ENCODE data around the gene TRIM75. TPM values are rescaled to one million over a fixed set of nuclear protein-coding genes. Genes with fewer than 3 reads are reported as not detected.
"Not testable (repeated sequence)": the region's sequence is repeated elsewhere in the genome, so short reads cannot be mapped to it uniquely, and the experiment has no call there.

The TRIM75 gene
- total RNA-seq, 2 experiments from 2014 or later, result not detected

DNA sequence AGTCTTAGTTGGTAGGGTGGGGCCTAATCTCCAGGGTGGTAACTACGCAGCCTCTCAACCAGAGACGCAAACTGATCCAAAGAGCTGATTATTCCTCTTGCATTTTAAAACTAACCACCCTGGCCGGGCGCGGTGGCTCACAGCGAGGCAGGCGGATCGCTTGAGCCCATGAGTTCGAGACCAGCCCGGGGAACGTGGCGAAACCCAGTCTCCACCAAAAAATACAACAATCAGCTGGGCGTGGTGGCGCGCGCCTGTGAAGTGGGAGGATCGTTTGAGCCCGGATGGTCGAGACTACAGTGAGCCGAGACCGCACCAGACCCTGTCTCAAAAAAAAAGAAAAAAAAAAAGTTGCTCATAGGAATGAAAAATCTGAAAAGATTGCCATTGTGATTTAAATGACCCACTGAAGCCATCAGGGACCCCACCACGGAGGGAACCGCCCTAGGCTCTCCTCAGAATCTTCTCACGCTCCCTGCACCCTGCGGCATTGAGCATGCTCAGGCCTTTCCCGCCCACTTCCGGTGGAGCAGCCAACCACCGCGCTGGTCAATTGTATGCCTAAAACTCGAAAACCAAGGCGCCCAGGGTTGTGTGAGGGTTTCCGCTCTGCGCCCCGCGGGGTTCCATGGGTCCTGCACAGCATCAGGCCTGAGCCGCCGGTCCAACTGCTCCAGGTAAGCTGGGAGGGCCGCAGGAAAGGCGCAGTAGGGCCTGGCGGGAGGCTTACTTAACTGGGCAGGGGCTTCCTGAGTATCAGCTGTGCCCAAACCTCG lies 22.0 kb upstream of the TRIM75 start, which contains the start of gene TRIM60:
Gene TRIM60, plus strand, starts transcription at position 564 of the 776 bp plus-strand sequence. CDS start 8,074 bp downstream, outside the sequence.
- intact Hi-C loops (cut with micrococcal nuclease), result no loop called here
- Mint-ChIP-seq H3K27ac (no peak within 1 kb of the TSS), H3K27me3 (ENCODE audit: low read depth) (no peaks in the 10 kb centered on the region), H3K4me1 (ENCODE audit: low read depth) (no peaks in the 10 kb centered on the region), H3K9me3 (no peaks in the 10 kb centered on the region), H3K4me3 (no peak within 1 kb of the TSS), H3K36me3 (ENCODE audit: low read depth) (no peaks in the 10 kb centered on the region)
- CTCF ChIA-PET, result no interaction called here
- DNase-seq, result no peak

DNA sequence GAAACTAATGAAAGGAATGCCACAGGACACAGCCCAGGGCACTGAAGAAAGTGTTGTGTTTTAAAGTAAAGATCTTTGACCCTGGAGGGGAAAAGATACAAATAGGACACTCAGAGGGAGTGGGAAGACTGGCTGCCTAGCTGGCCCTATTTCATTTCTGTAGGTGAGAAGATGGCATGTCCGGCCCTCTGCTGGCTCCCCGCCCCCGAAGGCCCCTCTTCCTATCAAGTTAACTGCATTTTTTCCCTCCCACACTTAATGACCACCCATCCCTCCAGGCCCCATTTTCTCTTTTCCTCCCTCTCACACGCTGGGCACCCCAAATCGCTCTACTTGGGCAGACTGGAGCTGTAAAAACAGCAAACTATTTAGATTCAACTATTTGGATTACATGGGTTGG lies 5.5 kb upstream of the TRIM75 start:
- Mint-ChIP-seq H3K4me3 (no peak overlapping the region), H3K4me1 (ENCODE audit: low read depth) (no peaks in the 10 kb centered on the region), H3K27me3 (ENCODE audit: low read depth) (no peaks in the 10 kb centered on the region), H3K9me3 (no peaks in the 10 kb centered on the region), H3K36me3 (ENCODE audit: low read depth) (no peaks in the 10 kb centered on the region), H3K27ac (no peak overlapping the region)
- no peak for DNase-seq
- intact Hi-C loops (cut with micrococcal nuclease), result no loop called here
- CTCF ChIA-PET, result no interaction called here

DNA sequence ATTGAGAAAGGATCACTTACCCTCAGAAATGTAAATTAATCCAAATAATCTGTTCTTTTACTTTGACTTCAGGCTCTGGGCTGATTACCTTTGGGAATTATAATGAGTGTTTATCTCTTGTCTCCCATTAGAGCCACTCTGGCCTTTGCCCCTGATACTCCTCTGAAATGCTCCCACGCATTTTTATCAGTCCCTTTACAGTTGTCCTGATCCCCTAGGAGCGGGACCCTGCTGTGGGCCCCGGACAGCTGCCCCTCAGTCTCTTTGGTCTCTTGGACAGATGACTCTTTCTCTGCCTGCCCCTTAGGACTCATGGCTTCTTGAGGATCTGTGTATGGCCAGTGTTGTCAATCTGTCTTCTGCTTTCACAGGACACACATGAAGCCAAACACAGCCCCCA lies 1.0 kb upstream of the TRIM75 start:
- Mint-ChIP-seq H3K27ac (no peak overlapping the region), H3K4me3 (no peak overlapping the region), H3K36me3 (ENCODE audit: low read depth) (no peaks in the 10 kb centered on the region), H3K27me3 (ENCODE audit: low read depth) (no peaks in the 10 kb centered on the region), H3K9me3 (no peaks in the 10 kb centered on the region), H3K4me1 (ENCODE audit: low read depth) (no peaks in the 10 kb centered on the region)
- DNase-seq, result no peak
- CTCF ChIA-PET, result interaction anchor here (0.6 kb wide), 1 partner anchor 221 kb away, joined by 3 read pairs; no protein-coding TSS in a partner anchor
- intact Hi-C loops (cut with micrococcal nuclease), result no loop called here

DNA sequence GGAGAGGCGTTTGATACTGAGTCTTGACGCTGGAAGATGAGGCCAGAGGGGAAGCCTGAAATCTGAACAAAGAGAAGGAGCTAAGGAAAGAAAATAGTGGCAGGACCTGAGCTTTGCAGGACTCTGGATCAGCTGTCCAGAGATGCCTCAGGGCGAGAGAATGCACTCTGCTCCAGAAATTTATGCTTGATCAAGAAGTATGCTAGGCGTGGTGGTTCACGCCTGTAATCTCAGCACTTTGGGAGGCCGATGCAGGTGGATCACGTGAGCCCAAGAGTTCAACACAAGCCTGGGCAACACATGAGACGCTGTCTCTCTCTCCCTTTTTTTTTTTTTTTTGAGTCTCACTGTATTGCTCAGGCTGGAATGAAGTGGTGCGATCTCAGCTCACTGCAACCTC lies 1.9 kb downstream of the TRIM75 start:
- CTCF ChIA-PET, result no interaction called here

DNA sequence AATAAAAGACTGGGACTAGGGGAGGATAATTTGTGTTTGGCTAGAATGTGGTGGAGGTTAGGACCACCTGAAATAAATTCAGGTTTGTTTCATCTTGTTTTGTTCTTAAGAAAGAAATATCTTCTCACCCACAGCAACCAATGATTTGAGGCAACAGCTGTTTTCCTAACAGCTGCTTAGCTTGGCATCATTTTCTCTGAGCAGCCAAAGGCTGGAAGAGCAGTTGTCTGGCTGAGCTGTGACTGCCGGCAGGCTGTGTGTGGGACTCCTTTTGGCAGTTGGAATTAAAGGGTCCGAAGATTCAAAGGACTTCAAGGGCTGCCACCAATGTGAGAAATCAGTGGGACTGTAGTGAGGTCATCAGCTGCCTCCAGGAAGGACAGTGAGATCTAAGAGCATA lies 5.0 kb downstream of the TRIM75 start:
- Mint-ChIP-seq H3K4me1 (ENCODE audit: low read depth) (no peaks in the 10 kb centered on the region), H3K9me3 (no peaks in the 10 kb centered on the region), H3K4me3 (no peak overlapping the region), H3K27me3 (ENCODE audit: low read depth) (no peaks in the 10 kb centered on the region), H3K27ac (no peak overlapping the region), H3K36me3 (ENCODE audit: low read depth) (no peaks in the 10 kb centered on the region)
- intact Hi-C loops (cut with micrococcal nuclease), result no loop called here
- CTCF ChIA-PET, result interaction anchor here (0.6 kb wide), 1 partner anchor 1467 kb away, joined by 4 read pairs; no protein-coding TSS in a partner anchor
- no peak for DNase-seq

More for the DNA sequence above, 1.9 kb downstream of the TRIM75 start:
- Mint-ChIP-seq H3K9me3 (no peaks in the 10 kb centered on the region), H3K27ac (no peak overlapping the region), H3K36me3 (ENCODE audit: low read depth) (no peaks in the 10 kb centered on the region), H3K4me1 (ENCODE audit: low read depth) (no peaks in the 10 kb centered on the region), H3K27me3 (ENCODE audit: low read depth) (no peaks in the 10 kb centered on the region), H3K4me3 (no peak overlapping the region)
- intact Hi-C loops (cut with micrococcal nuclease), result no loop called here
- no peak for DNase-seq

DNA sequence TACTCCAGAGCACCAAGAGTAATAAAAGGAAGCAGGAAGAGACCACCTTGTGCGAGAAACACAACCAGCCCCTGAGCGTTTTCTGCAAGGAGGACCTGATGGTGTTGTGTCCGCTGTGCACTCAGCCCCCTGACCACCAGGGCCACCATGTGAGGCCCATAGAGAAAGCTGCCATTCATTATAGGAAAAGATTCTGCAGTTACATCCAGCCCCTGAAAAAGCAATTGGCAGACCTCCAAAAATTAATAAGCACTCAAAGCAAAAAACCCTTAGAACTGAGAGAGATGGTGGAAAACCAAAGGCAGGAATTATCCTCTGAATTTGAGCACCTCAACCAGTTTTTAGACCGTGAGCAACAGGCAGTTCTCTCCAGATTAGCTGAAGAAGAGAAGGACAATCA lies 5.7 kb downstream of the TRIM75 start:
- intact Hi-C loops (cut with micrococcal nuclease), result no loop called here
- no peaks in the 10 kb centered on the region for H3K4me1 Mint-ChIP-seq (ENCODE audit: low read depth)
- CTCF ChIA-PET, result interaction anchor here (0.6 to 1.6 kb wide), 2 partner anchors 291 to 1467 kb away, joined by 4 to 7 read pairs; no protein-coding TSS in a partner anchor
- H3K4me3 Mint-ChIP-seq, result no peak overlapping the region
- no peak overlapping the region for H3K27ac Mint-ChIP-seq
- H3K9me3 Mint-ChIP-seq, result no peaks in the 10 kb centered on the region
- H3K36me3 Mint-ChIP-seq (ENCODE audit: low read depth), result no peaks in the 10 kb centered on the region
- DNase-seq, result no peak
- H3K27me3 Mint-ChIP-seq (ENCODE audit: low read depth), result no peaks in the 10 kb centered on the region

DNA sequence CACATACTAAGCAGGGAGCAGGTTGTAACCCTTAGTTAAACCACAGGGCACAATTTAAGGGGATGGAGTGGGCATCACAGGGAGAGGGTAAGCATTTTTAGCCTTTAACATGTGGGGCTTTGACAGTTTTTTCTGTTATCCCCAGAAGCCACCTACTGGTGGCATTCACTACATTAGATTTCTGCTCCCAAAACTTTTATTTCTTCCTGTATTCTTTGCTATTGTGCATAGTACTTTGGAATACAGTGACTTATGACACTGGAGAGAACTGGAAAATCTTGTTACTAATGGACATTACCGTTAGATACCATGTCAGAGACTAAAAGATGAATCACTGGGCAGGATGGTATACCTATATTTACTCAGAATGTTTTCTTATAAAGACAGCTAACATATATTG lies 7.3 kb downstream of the TRIM75 start:
- H3K4me1 Mint-ChIP-seq (ENCODE audit: low read depth), result no peaks in the 10 kb centered on the region
- no peak for DNase-seq
- H3K9me3 Mint-ChIP-seq, result no peaks in the 10 kb centered on the region
- intact Hi-C loops (cut with micrococcal nuclease), result no loop called here
- H3K36me3 Mint-ChIP-seq (ENCODE audit: low read depth), result no peaks in the 10 kb centered on the region
- no peak overlapping the region for H3K27ac Mint-ChIP-seq
- no peak overlapping the region for H3K4me3 Mint-ChIP-seq
- no peaks in the 10 kb centered on the region for H3K27me3 Mint-ChIP-seq (ENCODE audit: low read depth)
- CTCF ChIA-PET, result no interaction called here

DNA sequence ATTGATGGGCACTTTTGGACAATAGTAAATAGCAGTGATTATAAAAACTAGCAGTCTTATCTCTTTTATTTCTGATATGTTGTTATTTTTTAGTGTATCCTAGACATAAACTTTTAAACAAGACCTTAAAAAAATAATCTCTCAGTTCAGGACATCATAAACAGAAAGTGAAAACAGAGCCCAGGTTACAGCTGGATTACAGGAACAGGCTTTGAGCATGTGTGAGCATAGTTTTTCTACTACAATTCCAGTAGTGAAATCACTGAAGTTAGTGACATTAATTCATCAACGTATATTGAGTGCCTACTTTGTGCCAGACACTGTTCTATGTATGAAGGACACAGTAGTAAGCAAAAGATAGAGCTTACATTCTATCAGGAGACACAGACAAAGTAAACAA lies 16.9 kb downstream of the TRIM75 start:
- H3K4me1 Mint-ChIP-seq (ENCODE audit: low read depth), result no peaks in the 10 kb centered on the region
- CTCF ChIA-PET, result no interaction called here

DNA sequence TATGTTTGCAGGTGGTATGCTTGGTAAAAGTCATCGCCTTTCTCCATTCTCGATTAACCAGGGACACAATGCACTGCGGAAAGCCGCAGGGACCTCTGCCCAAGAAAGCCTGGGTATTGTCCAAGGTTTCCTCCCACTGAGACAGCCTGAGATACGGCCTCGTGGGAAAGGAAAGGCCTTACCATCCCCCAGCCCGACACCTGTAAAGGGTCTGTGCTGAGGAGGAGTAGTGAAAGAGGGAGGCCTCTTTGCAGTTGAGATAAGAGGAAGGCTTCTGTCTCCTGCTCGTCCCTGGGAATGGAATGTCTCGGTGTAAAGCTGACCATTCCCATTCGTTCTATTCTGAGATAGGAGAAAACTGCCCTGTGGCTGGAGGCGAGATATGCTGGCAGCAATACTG lies 19.7 kb downstream of the TRIM75 start:
- DNase-seq; H3K4me1 Mint-ChIP-seq (ENCODE audit: low read depth); H3K27me3 Mint-ChIP-seq (ENCODE audit: low read depth); H3K27ac Mint-ChIP-seq; H3K4me3 Mint-ChIP-seq; intact Hi-C loops (cut with micrococcal nuclease); H3K9me3 Mint-ChIP-seq; CTCF ChIA-PET: not testable (repeated sequence)
- H3K36me3 Mint-ChIP-seq (ENCODE audit: low read depth), result peaks cover 12% of the 10 kb centered on the region

More for the DNA sequence above, 16.9 kb downstream of the TRIM75 start:
- DNase-seq, result no peak
- Mint-ChIP-seq H3K27ac (no peak overlapping the region), H3K9me3 (no peaks in the 10 kb centered on the region), H3K36me3 (ENCODE audit: low read depth) (peaks cover 4% of the 10 kb centered on the region), H3K4me3 (no peak overlapping the region), H3K27me3 (ENCODE audit: low read depth) (no peaks in the 10 kb centered on the region)
- intact Hi-C loops (cut with micrococcal nuclease), result no loop called here

DNA sequence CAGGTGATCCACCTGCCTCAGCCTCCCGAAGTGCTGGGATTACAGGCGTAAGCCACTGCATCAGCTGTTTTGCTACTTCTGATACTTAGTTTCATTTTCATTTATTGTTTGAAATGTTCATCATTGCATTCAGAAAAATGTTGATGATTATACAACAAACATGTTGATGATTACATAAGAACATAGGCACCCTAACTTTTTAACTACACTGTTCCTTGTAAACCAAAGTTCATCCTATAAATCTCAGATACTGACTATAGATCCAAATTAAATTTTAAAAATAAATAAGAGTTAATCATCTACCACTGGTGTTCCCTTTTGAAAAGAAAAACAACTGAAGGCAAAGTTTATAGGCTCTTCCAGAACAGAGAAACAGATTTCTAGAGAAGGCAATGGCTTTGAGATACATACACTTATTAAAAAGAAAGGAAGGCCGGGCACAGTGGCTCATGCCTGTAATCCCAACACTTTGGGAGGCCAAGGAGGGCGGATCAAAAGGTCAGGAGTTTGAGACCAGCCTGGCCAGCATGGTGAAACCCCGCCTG lies 23.4 kb downstream of the TRIM75 start:
- no peak overlapping the region for H3K27ac Mint-ChIP-seq
- intact Hi-C loops (cut with micrococcal nuclease), result no loop called here
- CTCF ChIA-PET, result no interaction called here
- peaks cover 19% of the 10 kb centered on the region for H3K36me3 Mint-ChIP-seq (ENCODE audit: low read depth)
- DNase-seq, result no peak
- H3K4me3 Mint-ChIP-seq, result no peak overlapping the region
- no peaks in the 10 kb centered on the region for H3K9me3 Mint-ChIP-seq
- no peaks in the 10 kb centered on the region for H3K27me3 Mint-ChIP-seq (ENCODE audit: low read depth)
- H3K4me1 Mint-ChIP-seq (ENCODE audit: low read depth), result no peaks in the 10 kb centered on the region

DNA sequence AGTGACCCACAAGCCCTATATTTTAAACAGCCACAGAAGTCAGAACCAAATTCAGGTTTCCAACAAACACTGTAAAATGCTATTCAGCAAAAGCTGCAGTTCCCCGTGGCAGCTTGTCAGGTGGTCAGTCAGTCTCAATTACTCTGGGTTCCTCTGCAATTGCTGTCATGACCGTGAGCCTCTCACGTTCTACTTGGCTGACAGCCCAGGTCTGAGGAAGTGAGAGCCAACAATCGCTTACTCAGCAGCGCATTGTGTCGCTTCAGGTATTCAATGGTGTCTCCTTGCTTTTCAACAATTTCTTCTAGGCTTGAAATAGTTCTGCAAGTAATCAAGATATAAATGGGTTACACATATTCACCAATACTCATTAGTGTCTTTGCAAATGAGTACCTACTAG lies 25.8 kb downstream of the TRIM75 start:
- intact Hi-C loops (cut with micrococcal nuclease), result no loop called here
- Mint-ChIP-seq H3K4me3 (no peak overlapping the region), H3K36me3 (ENCODE audit: low read depth) (peaks cover 19% of the 10 kb centered on the region), H3K9me3 (no peaks in the 10 kb centered on the region), H3K27ac (no peak overlapping the region), H3K27me3 (ENCODE audit: low read depth) (no peaks in the 10 kb centered on the region), H3K4me1 (ENCODE audit: low read depth) (no peaks in the 10 kb centered on the region)
- DNase-seq, result no peak
- CTCF ChIA-PET, result no interaction called here

DNA sequence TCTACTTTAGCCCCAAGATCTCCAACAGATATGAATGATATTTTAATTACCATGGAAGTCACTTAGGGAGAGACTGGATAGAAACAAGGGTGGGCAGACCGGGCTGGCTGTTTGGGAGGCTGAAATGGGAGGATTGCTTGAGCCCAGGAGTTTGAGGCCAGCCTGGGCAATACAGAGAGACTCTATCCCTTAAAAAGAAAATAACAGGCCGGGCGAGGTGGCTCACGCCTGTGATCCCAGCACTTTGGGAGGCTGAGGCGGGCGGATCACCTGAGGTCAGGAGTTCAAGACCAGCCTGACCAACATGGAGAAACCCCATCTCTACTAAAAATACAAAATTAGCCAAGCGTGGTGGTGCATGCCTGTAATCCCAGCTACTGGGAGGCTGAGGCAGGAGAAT lies 31.1 kb downstream of the TRIM75 start:
- H3K4me1 Mint-ChIP-seq (ENCODE audit: low read depth); CTCF ChIA-PET; DNase-seq; H3K4me3 Mint-ChIP-seq; H3K27ac Mint-ChIP-seq; intact Hi-C loops (cut with micrococcal nuclease); H3K27me3 Mint-ChIP-seq (ENCODE audit: low read depth); H3K9me3 Mint-ChIP-seq: not testable (repeated sequence)
- peaks cover 22% of the 10 kb centered on the region for H3K36me3 Mint-ChIP-seq (ENCODE audit: low read depth)

DNA sequence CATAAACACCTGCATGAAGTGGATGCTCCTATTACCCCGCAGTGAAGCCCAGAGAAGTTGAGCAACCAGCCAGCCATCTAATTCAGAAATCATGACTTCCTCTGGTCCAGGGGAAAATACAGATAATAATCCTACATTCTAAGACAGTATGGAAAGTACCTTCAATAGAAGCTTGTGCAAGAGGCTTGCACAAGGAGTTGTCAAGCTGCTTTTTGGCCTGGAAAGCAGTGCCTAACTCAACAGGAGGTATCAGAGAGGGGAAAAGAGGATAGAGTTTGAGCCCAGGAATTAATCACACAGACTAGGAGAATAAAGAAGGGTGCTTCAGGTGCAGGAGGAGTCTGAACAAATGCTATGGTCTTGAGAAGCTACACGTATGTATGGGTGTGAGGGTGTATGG lies 32.3 kb downstream of the TRIM75 start:
- intact Hi-C loops (cut with micrococcal nuclease), result no loop called here
- Mint-ChIP-seq H3K36me3 (ENCODE audit: low read depth) (peaks cover 22% of the 10 kb centered on the region), H3K4me1 (ENCODE audit: low read depth) (no peaks in the 10 kb centered on the region), H3K27ac (no peak overlapping the region), H3K9me3 (no peaks in the 10 kb centered on the region), H3K4me3 (no peak overlapping the region), H3K27me3 (ENCODE audit: low read depth) (no peaks in the 10 kb centered on the region)
- DNase-seq, result no peak
- CTCF ChIA-PET, result no interaction called here

All from activated naive CD4-positive, alpha-beta T cell treated with anti-CD3 and anti-CD28 coated beads for 36 hours (primary cell).